Lower lobe of right lung (tissue), 2 donors: ENCODE measurements around the gene IL17REL. TPM values are rescaled to one million over a fixed set of nuclear protein-coding genes. Genes with fewer than 3 reads are reported as not detected.
A peak's percentile ranks its signal among the peaks of the same experiment; 100 is the strongest.

Source experiments
- ATAC-seq, 2 donors: fragments of 200-7000 bp; cut with Tn5 transposase; one replicate each; pipeline ENCODE4 v1.9.1; 2020 to 2022; ENCODE audit warnings: mild to moderate bottlenecking in 2 of 2, moderate library complexity in 2 of 2
- DNase-seq: peaks from one replicate; pipeline ENCODE4 v3.0.0-alpha.2; 2020
- H3K27ac ChIP-seq: fragments of 200-600 bp; one replicate; pipeline ENCODE4 v1.8.0; 2022
- H3K27me3 ChIP-seq: fragments of 200-600 bp; one replicate; pipeline ENCODE4 v1.8.0; 2022; ENCODE audit warnings: low read depth
- H3K36me3 ChIP-seq: fragments of 200-600 bp; one replicate; pipeline ENCODE4 v1.8.0; 2022; ENCODE audit warnings: mild to moderate bottlenecking
- H3K4me1 ChIP-seq: fragments of 200-600 bp; one replicate; pipeline ENCODE4 v1.8.0; 2022
- H3K4me3 ChIP-seq: fragments of 200-600 bp; one replicate; pipeline ENCODE4 v1.8.0; 2022; ENCODE audit warnings: mild to moderate bottlenecking
- H3K9me3 ChIP-seq: fragments of 200-600 bp; one replicate; pipeline ENCODE4 v1.8.0; 2022
- intact Hi-C: fragments of 100-400 bp; cut with DNase I; formaldehyde crosslinking; loops from one replicate; pipeline ENCODE4 v1.11.0; 2022
- total RNA-seq: library from RNA; stranded (reverse); fragmentation: NEBNext Ultra II Directional; extraction: Animal tissue kit (Norgen Biotek cat#: 25700); gene quantifications from one replicate; pipeline ENCODE4 v1.2.1, GENCODE V29; 2021
- TF ChIP-seq, protein P1 (sequence below): fragments of 200-600 bp; IDR thresholded peaks from one replicate; pipeline ENCODE4 v1.8.0; 2022; ENCODE audit warnings: antibody characterized with exemption, mild to moderate bottlenecking
- donor health status: DM: no; HTN: yes; CAD: no; lungs with severe emphysema.

Gene IL17REL
- total RNA-seq, 1 donor from 2014 or later = 0.09 TPM

DNA sequence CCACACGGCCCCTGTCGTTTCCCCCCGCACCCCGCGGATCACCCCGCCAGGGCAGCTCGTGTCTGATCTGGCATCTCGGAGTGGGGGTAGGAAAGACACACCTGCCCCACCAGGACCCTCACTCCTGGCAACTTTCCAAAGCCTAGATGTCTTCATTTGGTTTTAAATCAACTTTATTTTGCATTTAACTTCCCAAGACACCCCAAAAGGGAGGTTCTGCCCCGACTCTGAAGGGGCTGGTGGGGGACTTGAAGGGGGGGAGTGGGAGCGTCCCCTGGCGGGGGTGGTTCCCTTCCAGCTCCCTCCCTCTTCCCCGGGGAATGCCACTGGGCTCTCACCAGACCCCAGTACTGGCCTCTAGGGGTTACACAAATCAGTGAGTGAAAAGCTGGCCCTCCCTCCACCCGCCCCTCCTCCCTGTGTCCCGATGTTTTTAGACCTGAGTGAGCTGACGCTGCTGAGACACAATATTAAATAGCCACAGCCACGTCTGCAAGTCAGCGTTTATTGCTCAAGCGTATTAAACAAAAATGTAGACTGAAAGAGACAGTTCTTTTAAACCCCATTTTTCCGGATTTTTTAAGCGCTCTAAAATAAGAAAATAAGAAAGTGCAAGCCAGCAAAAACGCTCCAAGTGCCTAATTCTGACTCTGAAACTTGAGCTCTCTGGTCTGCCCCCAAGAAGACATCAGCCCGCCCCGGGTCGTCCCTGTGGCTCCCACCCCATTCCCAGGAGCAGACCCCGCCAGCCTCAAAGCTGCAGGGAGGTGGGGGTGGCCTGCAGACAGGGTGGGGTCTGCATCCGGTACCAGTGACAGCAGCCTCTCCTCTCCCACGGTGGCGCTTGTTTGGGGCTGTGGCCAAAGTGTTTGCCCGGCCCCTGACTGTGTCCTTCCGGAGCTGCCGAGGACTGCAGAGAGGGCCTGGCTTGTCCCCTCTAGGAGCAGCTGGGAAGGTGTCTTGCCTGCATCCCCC is 46.6 kb upstream of the IL17REL start:
- DNase-seq (no peak), ATAC-seq (peak; percentile 7 to 11)
- H3K27ac ChIP-seq = peak overlapping the region; percentile 31
- H3K27me3 ChIP-seq = peaks cover 24% of the 10 kb centered on the region
- no peaks in the 10 kb centered on the region for H3K9me3 ChIP-seq
- intact Hi-C loops = no loop called here
- peaks cover 9% of the 10 kb centered on the region for H3K4me1 ChIP-seq
- H3K4me3 ChIP-seq = peak overlapping the region; percentile 26
- TF ChIP-seq, protein P1, sequence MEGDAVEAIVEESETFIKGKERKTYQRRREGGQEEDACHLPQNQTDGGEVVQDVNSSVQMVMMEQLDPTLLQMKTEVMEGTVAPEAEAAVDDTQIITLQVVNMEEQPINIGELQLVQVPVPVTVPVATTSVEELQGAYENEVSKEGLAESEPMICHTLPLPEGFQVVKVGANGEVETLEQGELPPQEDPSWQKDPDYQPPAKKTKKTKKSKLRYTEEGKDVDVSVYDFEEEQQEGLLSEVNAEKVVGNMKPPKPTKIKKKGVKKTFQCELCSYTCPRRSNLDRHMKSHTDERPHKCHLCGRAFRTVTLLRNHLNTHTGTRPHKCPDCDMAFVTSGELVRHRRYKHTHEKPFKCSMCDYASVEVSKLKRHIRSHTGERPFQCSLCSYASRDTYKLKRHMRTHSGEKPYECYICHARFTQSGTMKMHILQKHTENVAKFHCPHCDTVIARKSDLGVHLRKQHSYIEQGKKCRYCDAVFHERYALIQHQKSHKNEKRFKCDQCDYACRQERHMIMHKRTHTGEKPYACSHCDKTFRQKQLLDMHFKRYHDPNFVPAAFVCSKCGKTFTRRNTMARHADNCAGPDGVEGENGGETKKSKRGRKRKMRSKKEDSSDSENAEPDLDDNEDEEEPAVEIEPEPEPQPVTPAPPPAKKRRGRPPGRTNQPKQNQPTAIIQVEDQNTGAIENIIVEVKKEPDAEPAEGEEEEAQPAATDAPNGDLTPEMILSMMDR = no peak
- no peaks in the 10 kb centered on the region for H3K36me3 ChIP-seq

DNA sequence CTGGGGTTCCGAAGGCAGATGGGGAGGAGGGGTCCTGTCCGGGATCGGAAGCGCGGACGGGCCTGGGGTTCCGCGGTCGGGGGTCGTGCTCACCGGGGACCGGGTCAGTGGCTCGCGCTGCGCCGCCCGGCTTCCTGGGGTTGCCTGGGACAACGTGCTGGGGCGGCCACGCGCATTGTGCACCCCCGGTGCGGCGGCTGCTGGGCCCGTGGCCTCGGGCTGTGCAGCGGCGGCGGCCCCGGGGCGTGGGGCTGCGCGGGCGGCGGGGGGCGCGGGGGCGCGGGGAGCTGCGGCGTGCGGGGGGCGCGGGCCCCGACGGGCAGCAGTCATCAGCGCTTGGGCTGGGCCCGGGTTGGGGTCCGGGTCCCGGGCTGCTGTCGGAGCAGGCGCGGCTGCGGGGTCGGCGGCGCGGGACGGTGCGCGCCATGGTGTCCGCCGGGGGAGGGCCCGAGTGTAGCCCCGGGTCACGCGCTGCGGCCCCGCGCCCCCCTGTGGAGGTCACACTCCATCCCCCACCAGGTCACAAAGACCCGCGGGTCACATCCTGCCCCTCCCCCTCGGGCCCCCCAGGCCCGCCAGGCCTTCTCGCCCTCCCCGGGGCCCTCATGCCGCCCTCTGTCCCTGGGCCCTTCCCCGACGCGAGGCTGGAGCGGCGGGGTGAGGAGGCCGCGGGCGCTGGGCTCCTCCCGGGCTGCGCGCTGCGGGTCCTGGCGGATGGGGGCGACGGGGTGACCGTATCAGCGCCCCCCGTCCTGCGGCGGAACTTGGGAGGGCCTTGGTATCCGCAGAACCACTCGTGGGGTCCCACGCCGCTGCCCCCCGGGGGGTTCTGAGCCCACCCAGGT is 45.7 kb upstream of the IL17REL start, which contains the start of gene TTLL8:
TTLL8 (minus strand) TSS at position 238 of the 845 bp plus-strand sequence.
- intact Hi-C loops = no loop called here
- Histone ChIP-seq H3K27ac (no peak within 1 kb of the TSS), H3K27me3 (peaks cover 24% of the 10 kb centered on the region), H3K36me3 (no peaks in the 10 kb centered on the region), H3K4me3 (peak within 1 kb of the TSS; percentile 17), H3K9me3 (peaks cover 5% of the 10 kb centered on the region), H3K4me1 (peaks cover 9% of the 10 kb centered on the region)
- no peak for DNase-seq
- peak in 1 of 2 donors; percentile 15 for ATAC-seq
- TF ChIP-seq, protein P1 = no peak

DNA sequence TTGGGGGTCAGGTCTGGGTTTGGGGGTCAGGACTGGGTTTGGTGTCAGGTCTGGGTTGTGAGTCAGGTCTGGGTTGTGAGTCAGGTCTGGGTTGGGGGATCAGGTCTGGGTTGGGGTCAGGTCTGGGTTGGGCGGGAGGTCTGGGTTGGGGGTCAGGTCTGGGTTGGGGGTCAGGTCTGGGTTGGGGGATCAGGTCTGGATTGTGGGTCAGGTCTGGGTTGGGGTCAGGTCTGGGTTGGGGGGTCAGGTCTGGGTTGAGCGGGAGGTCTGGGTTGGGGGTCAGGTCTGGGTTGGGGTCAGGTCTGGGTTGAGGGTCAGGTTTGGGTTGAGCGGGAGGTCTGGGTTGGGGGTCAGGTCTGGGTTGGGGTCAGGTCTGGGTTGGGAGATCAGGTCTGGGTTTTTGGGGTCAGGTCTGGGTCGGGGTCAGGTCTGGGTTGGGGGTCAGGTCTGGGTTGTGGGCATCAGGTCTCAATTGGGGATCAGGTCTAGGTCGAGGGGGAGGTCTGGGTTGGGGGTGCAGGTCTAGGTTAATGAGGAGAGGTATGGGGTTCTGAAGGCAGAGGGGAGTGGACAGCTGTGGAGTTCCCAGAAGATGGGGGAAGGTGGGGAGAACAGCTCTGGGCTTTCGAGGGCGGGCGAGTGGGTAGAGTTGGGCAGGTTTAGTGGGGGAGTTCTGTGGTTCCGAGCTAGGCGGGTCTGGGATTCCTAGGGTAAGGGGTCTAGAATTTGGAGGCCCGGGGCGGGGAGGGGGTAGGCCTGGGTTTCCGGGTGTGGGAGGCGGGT is 44.9 kb upstream of the IL17REL start:
- peaks cover 9% of the 10 kb centered on the region for H3K9me3 ChIP-seq
- H3K36me3 ChIP-seq = no peaks in the 10 kb centered on the region
- intact Hi-C loops = no loop called here
- H3K27me3 ChIP-seq = peaks cover 24% of the 10 kb centered on the region
- TF ChIP-seq, protein P1 = no peak
- H3K27ac ChIP-seq = no peak overlapping the region
- no peak overlapping the region for H3K4me3 ChIP-seq
- H3K4me1 ChIP-seq = peaks cover 9% of the 10 kb centered on the region
- no peak for ATAC-seq
- no peak for DNase-seq

DNA sequence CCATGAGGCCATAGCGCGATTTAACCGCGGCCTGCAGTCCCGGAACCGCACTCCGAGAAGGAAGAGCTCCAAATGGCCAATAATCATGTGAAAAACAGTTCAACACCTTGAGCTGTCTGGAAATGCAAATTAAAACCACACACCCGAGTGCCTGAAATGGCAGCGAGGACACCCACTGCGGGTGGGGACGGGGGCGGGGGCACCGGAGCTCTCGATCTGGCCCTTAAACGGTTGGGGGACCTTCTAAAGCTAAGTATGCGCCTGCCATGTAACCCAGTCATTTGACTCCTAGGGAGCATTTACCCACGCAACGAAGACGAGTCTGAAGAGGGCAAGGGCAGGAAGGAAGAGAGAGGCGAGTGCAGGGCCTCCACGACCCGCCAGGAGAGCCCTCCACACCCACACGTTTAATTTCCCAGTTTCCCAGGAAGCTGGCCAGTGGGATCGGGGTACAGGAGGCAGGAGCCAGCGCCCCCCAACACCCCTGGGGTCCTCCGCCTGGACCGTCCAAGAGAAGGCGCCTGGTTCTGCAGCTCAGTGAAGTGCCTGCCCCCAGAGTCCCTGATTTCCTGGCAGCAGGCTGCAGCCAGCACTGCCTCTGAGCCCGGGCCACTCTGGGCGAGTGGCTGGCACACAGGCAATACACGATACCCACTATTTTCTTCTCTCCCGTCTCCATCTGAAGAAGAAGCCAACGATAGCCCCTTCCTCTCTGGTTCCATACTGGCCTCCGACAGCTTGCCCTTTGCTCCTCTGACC is 43.8 kb upstream of the IL17REL start:
- no peak overlapping the region for H3K4me3 ChIP-seq
- intact Hi-C loops = no loop called here
- H3K4me1 ChIP-seq = peaks cover 9% of the 10 kb centered on the region
- no peaks in the 10 kb centered on the region for H3K36me3 ChIP-seq
- H3K27ac ChIP-seq = no peak overlapping the region
- DNase-seq = no peak
- H3K9me3 ChIP-seq = peaks cover 9% of the 10 kb centered on the region
- ATAC-seq = no peak
- TF ChIP-seq, protein P1 = no peak
- peaks cover 24% of the 10 kb centered on the region for H3K27me3 ChIP-seq
